K562 (cell line): ENCODE measurements around the gene SGSM2. TPM values are rescaled to one million over a fixed set of nuclear protein-coding genes. Genes with fewer than 3 reads are reported as not detected.
A peak's percentile ranks its signal among the peaks of the same experiment; 100 is the strongest.

Experiments used
- CBX1 ChIP-seq: sonication (generic); IDR thresholded peaks from 2 replicates; pipeline ENCODE4 v1.6.1; 2016; ENCODE audit warnings: antibody characterized with exemption, low read depth, mild to moderate bottlenecking
- CC2D1A ChIP-seq: fragments of 450-650 bp; IDR thresholded peaks from 2 replicates; pipeline ENCODE4 v1.6.1; 2017; ENCODE audit warnings: mild to moderate bottlenecking
- CHD1 ChIP-seq: fragments of 200-600 bp; sonication (generic); IDR thresholded peaks from one replicate; pipeline ENCODE4 v1.6.1; 2012; ENCODE audit warnings: mild to moderate bottlenecking, moderate library complexity, low read length, inconsistent platforms
- CREBBP ChIP-seq: IDR thresholded peaks from one replicate; pipeline ENCODE4 v1.6.1; 2012; ENCODE audit warnings: low read depth, mild to moderate bottlenecking, control low read depth, inconsistent platforms, low read length
- EHMT2 ChIP-seq: fragments of 450-650 bp; IDR thresholded peaks from 2 replicates; pipeline ENCODE4 v1.6.1; 2018; ENCODE audit warnings: antibody characterized with exemption
- ERF ChIP-seq: fragments of 450-650 bp; formaldehyde crosslinking; IDR thresholded peaks from 2 replicates; pipeline ENCODE4 v1.4.0; 2020; ENCODE audit warnings: mild to moderate bottlenecking, mixed read lengths
- FOXA1 ChIP-seq: fragments of 450-650 bp; IDR thresholded peaks from 2 replicates; pipeline ENCODE4 v1.6.1; 2016; ENCODE audit warnings: mild to moderate bottlenecking, borderline replicate concordance
- GTF2A2 ChIP-seq: IDR thresholded peaks from 2 replicates; pipeline ENCODE4 v1.6.1; 2016; ENCODE audit warnings: mild to moderate bottlenecking, missing genetic modification characterization, missing compliant biosample characterization
- HOXB6 ChIP-seq: fragments of 250-450 bp; sonication (Bioruptor Pico); IDR thresholded peaks from 2 replicates; pipeline ENCODE4 v1.5.1; 2022; ENCODE audit warnings: mild to moderate bottlenecking, borderline replicate concordance
- POLR2AphosphoS2 ChIP-seq: IDR thresholded peaks from 2 replicates; pipeline ENCODE4 v1.6.1; 2012; ENCODE audit warnings: low read length, improper control_type of control experiment
- RBBP5 ChIP-seq: fragments of 200-600 bp; sonication (generic); IDR thresholded peaks from 2 replicates; pipeline ENCODE4 v1.6.1; 2012; ENCODE audit warnings: borderline replicate concordance, mild to moderate bottlenecking, low read length, control low read depth, inconsistent platforms; ENCODE audit not compliant: insufficient read depth, poor library complexity, severe bottlenecking
- RBM17 ChIP-seq: fragments of 200-400 bp; formaldehyde crosslinking; IDR thresholded peaks from 2 replicates; pipeline ENCODE4 v1.6.1; 2017; ENCODE audit warnings: low read depth, mild to moderate bottlenecking, low read length, borderline replicate concordance
- SMARCC2 ChIP-seq: fragments of 450-650 bp; IDR thresholded peaks from 2 replicates; pipeline ENCODE4 v1.6.1; 2017; ENCODE audit warnings: antibody characterized with exemption, moderate library complexity, mild to moderate bottlenecking, low read depth
- SP2 ChIP-seq: IDR thresholded peaks from 2 replicates; pipeline ENCODE4 v1.6.1; 2011; ENCODE audit warnings: mild to moderate bottlenecking, low read depth, low read length, moderate library complexity; ENCODE audit not compliant: poor library complexity, severe bottlenecking; ENCODE audit errors: extremely low read depth
- SREBF1 ChIP-seq: fragments of 150-350 bp; IDR thresholded peaks from 2 replicates; pipeline ENCODE4 v1.6.1; 2014; ENCODE audit warnings: antibody characterized with exemption, low read depth, low read length, borderline replicate concordance
- ZFP36 ChIP-seq: fragments of 150-350 bp; IDR thresholded peaks from 2 replicates; pipeline ENCODE4 v1.6.1; 2018; ENCODE audit warnings: low read length, low read depth; ENCODE audit not compliant: partially characterized antibody
- polyA plus RNA-seq, 8 experiments: library from polyadenylated mRNA; depleted of rRNA in 4 of 8; stranded (reverse) in 5 of 8; unstranded in 3 of 8; fragments of >200 nt; fragmentation: Nextera tagmentation in 2 of 8; fragmentation: Illumina TruSeq in 1 of 8; extraction: Ambion mirVana in 2 of 8; extraction: Trizol in 1 of 8; gene quantifications; 2 replicates each; pipeline versions ENCODE4 v1.2.1 to v1.2.3, GENCODE V29; 2011 to 2014; ENCODE audit warnings: inconsistent platforms in 1 of 8, missing spikeins in 1 of 8
- total RNA-seq, 7 experiments: library from RNA; depleted of rRNA in 6 of 7; stranded (reverse); fragments of >200 nt in 6 of 7; fragmentation: Illumina TruSeq in 2 of 7; extraction: Trizol in 2 of 7; gene quantifications; 2 replicates each; pipeline versions ENCODE4 v1.2.1 to v1.2.3, GENCODE V29; 2011 to 2021; ENCODE audit warnings: low replicate concordance in 1 of 7
- TF ChIP-seq, protein P1 (sequence below): fragments of 250-450 bp; sonication (Bioruptor Pico); IDR thresholded peaks from 2 replicates; pipeline ENCODE4 v1.4.0; 2020; ENCODE audit warnings: mild to moderate bottlenecking, moderate library complexity
- TF ChIP-seq, protein P2 (sequence below): fragments of 250-450 bp; sonication (Bioruptor Pico); IDR thresholded peaks from 2 replicates; pipeline ENCODE4 v1.8.0; 2022; ENCODE audit warnings: moderate library complexity, mild to moderate bottlenecking, inconsistent platforms
- TF ChIP-seq, protein P3 (sequence below): fragments of 200-800 bp; sonication (Bioruptor generic); IDR thresholded peaks from 2 replicates; pipeline ENCODE4 v1.6.1; 2017; ENCODE audit warnings: missing genetic modification characterization, missing compliant biosample characterization
- TF ChIP-seq, protein P4 (sequence below): fragments of 150-350 bp; IDR thresholded peaks from 2 replicates; pipeline ENCODE4 v1.6.1; 2014; ENCODE audit warnings: low read depth, mild to moderate bottlenecking, low read length, borderline replicate concordance
- TF ChIP-seq, protein P5 (sequence below), 2 experiments: fragments of 250-450 bp in 1 of 2; fragments of 450-650 bp in 1 of 2; sonication (Bioruptor Pico) in 1 of 2; IDR thresholded peaks; 2 replicates each; pipeline versions ENCODE4 v1.6.1 to v1.8.0; 2016 to 2021; ENCODE audit warnings: mild to moderate bottlenecking in 2 of 2, moderate library complexity in 2 of 2, missing compliant biosample characterization in 1 of 2, missing genetic modification characterization in 1 of 2

The SGSM2 gene
- total and polyA plus RNA-seq, 9 of the 15 experiments (the other 6 are each of a cell fraction or from before 2014, with no cell fraction given): 0.20 to 26.3 (median 14.8) TPM

DNA sequence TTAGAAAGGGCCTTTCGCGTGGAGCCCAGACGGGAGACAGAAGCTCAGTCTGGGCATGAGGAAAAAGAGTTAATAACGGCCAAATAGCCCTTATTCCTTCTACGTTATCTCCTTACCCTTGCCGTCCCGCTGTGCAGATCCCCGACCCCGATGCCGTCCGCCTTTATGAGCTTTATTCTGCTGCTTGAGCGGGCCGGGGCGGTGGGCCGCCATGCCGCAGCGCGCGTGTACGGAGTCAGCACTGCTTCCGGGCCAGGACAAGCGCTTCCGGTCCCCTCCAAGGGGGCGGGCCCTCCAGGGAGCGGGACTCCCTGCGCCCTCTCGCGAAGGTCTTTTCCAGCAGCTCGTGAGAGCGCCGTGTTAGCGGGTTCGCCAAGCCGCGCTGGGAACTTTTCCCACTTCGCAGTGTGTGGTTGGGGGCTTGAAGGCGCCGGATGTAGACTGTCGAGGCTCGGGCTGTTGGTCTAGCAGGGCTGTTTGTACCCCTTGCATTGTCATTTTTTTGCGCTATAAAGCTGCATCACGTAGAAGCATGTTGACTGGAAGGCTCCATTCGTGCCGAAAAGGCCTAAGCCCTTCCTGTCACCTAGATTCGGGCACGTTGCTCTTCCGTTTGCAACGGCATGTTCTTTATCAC, 968 bp upstream of the SGSM2 start, which contains the start of gene TSR1 (continued):
- TF ChIP-seq, protein P1, sequence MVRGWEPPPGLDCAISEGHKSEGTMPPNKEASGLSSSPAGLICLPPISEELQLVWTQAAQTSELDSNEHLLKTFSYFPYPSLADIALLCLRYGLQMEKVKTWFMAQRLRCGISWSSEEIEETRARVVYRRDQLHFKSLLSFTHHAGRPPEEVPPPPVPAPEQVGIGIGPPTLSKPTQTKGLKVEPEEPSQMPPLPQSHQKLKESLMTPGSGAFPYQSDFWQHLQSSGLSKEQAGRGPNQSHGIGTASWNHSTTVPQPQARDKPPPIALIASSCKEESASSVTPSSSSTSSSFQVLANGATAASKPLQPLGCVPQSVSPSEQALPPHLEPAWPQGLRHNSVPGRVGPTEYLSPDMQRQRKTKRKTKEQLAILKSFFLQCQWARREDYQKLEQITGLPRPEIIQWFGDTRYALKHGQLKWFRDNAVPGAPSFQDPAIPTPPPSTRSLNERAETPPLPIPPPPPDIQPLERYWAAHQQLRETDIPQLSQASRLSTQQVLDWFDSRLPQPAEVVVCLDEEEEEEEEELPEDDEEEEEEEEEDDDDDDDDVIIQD: no peak
- TF ChIP-seq ERF (CRISPR knock-in tag) (no peak), CHD1 (no peak), SMARCC2 (no peak), EHMT2 (no peak), ZFP36 (no peak), RBBP5 (no peak), SP2 (no peak), CREBBP (no peak), POLR2AphosphoS2 (no peak; the same call in 1 of the 2 replicates), CC2D1A (no peak), GTF2A2 (tag) (no peak), CBX1 (no peak), RBM17 (no peak), SREBF1 (no peak), FOXA1 (no peak), HOXB6 (no peak)
- TF ChIP-seq, protein P2, sequence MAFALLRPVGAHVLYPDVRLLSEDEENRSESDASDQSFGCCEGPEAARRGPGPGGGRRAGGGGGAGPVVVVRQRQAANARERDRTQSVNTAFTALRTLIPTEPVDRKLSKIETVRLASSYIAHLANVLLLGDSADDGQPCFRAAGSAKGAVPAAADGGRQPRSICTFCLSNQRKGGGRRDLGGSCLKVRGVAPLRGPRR: no peak
- TF ChIP-seq, protein P3, sequence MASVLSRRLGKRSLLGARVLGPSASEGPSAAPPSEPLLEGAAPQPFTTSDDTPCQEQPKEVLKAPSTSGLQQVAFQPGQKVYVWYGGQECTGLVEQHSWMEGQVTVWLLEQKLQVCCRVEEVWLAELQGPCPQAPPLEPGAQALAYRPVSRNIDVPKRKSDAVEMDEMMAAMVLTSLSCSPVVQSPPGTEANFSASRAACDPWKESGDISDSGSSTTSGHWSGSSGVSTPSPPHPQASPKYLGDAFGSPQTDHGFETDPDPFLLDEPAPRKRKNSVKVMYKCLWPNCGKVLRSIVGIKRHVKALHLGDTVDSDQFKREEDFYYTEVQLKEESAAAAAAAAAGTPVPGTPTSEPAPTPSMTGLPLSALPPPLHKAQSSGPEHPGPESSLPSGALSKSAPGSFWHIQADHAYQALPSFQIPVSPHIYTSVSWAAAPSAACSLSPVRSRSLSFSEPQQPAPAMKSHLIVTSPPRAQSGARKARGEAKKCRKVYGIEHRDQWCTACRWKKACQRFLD: no peak
- TF ChIP-seq, protein P4, sequence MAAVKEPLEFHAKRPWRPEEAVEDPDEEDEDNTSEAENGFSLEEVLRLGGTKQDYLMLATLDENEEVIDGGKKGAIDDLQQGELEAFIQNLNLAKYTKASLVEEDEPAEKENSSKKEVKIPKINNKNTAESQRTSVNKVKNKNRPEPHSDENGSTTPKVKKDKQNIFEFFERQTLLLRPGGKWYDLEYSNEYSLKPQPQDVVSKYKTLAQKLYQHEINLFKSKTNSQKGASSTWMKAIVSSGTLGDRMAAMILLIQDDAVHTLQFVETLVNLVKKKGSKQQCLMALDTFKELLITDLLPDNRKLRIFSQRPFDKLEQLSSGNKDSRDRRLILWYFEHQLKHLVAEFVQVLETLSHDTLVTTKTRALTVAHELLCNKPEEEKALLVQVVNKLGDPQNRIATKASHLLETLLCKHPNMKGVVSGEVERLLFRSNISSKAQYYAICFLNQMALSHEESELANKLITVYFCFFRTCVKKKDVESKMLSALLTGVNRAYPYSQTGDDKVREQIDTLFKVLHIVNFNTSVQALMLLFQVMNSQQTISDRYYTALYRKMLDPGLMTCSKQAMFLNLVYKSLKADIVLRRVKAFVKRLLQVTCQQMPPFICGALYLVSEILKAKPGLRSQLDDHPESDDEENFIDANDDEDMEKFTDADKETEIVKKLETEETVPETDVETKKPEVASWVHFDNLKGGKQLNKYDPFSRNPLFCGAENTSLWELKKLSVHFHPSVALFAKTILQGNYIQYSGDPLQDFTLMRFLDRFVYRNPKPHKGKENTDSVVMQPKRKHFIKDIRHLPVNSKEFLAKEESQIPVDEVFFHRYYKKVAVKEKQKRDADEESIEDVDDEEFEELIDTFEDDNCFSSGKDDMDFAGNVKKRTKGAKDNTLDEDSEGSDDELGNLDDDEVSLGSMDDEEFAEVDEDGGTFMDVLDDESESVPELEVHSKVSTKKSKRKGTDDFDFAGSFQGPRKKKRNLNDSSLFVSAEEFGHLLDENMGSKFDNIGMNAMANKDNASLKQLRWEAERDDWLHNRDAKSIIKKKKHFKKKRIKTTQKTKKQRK: no peak
- TF ChIP-seq, protein P5, sequence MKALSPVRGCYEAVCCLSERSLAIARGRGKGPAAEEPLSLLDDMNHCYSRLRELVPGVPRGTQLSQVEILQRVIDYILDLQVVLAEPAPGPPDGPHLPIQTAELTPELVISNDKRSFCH (CRISPR knock-in tag; IDR thresholded peaks at IDR 0.05): no peak
- TF ChIP-seq, protein P5 (tag; IDR thresholded peaks at IDR 0.05): 0 out of 2 replicates have a peak, but pooled peaks have one; percentile 13
